HG02798 (cell line): ENCODE results near the gene CTNNA3.
"Not testable (repeated sequence)": the region's sequence is repeated elsewhere in the genome, so short reads cannot be mapped to it uniquely, and the experiment has no call there.

Experiments
- ATAC-seq: cut with Tn5 transposase; IDR thresholded peaks from one replicate; pipeline ENCODE4 v1.9.1; 2021; ENCODE audit warnings: mild to moderate bottlenecking; ENCODE audit not compliant: unreplicated experiment, poor library complexity

Gene CTNNA3

GRCh38 chr10:67386841-67387533 is 309.0 kb downstream of the CTNNA3 start:
- not testable (repeated sequence) for ATAC-seq

- no peak for ATAC-seq
Observed at GRCh38 chr10:67386260-67386659, 309.7 kb downstream of the CTNNA3 start.

- ATAC-seq = no peak
Observed at GRCh38 chr10:67385566-67385965, 310.4 kb downstream of the CTNNA3 start.

GRCh38 chr10:67385089-67385488 is 310.9 kb downstream of the CTNNA3 start:
- no peak for ATAC-seq

GRCh38 chr10:67331121-67331910 is 364.7 kb downstream of the CTNNA3 start:
- ATAC-seq = no peak

GRCh38 chr10:67327626-67328535 is 368.1 kb downstream of the CTNNA3 start:
- ATAC-seq = no peak

- ATAC-seq = no peak
Observed at GRCh38 chr10:67319976-67320375, 376.0 kb downstream of the CTNNA3 start.

- ATAC-seq = no peak
Observed at GRCh38 chr10:67308912-67309311, 387.1 kb downstream of the CTNNA3 start.

- peak; percentile 34 for ATAC-seq
Observed at GRCh38 chr10:67306588-67307205, 389.3 kb downstream of the CTNNA3 start.

GRCh38 chr10:67302701-67303100 is 393.3 kb downstream of the CTNNA3 start:
- ATAC-seq = no peak

GRCh38 chr10:67299761-67300160 is 396.2 kb downstream of the CTNNA3 start:
- no peak for ATAC-seq

GRCh38 chr10:67297637-67298181 is 398.3 kb downstream of the CTNNA3 start:
- ATAC-seq = no peak

- no peak for ATAC-seq
Observed at GRCh38 chr10:67296926-67297325, 399.1 kb downstream of the CTNNA3 start.

- ATAC-seq = no peak
Observed at GRCh38 chr10:67288688-67289410, 407.1 kb downstream of the CTNNA3 start.

GRCh38 chr10:67284589-67284988 is 411.4 kb downstream of the CTNNA3 start:
- ATAC-seq = no peak

- ATAC-seq = no peak
Observed at GRCh38 chr10:67282871-67283270, 413.1 kb downstream of the CTNNA3 start.

- ATAC-seq = no peak
Observed at GRCh38 chr10:67280405-67280804, 415.6 kb downstream of the CTNNA3 start.

- ATAC-seq = no peak
Observed at GRCh38 chr10:67277402-67277801, 418.6 kb downstream of the CTNNA3 start.

GRCh38 chr10:67269828-67270227 is 426.2 kb downstream of the CTNNA3 start:
- ATAC-seq = no peak
